Measurements from ENCODE around the gene SAMM50. TPM values are rescaled to one million over a fixed set of nuclear protein-coding genes. Genes with fewer than 3 reads are reported as not detected.

Gene SAMM50
- polyA plus RNA-seq, 4 donors, result 45.4 to 66.9 (median 56.4) TPM

GRCh38 chr22:43928908-43929307 is 26.3 kb upstream of the SAMM50 start:
- no peaks in the 10 kb centered on the region for H3K36me3 ChIP-seq (ENCODE audit: control insufficient read depth in 3 of 3, insufficient read depth in 2 of 3, low read depth in 1 of 3, low read length in 3 of 3)
- H3K4me3 ChIP-seq (ENCODE audit: low read depth in 1 of 3, low read length in 3 of 3), result no peak overlapping the region
- no peak for FAIRE-seq
- 84 to 92% (median 87%) methylated on average over 6 of the region's 6 CpGs for WGBS, 3 donors
- DNase-seq, result no peak
- no peaks in the 10 kb centered on the region for H3K9me3 ChIP-seq (ENCODE audit: control insufficient read depth in 2 of 2, insufficient read depth in 1 of 2, low read depth in 1 of 2, low read length in 1 of 2)
- no peaks in the 10 kb centered on the region for H3K27me3 ChIP-seq (ENCODE audit: control insufficient read depth in 3 of 3, insufficient read depth in 3 of 3, low read length in 3 of 3)
- peaks cover 0 to 13% (median 0%) of the 10 kb centered on the region in 3 donors for H3K4me1 ChIP-seq (ENCODE audit: control insufficient read depth in 3 of 3, insufficient read depth in 2 of 3, low read depth in 1 of 3, low read length in 2 of 3)
- no peak overlapping the region for H3K27ac ChIP-seq (ENCODE audit: low read depth in 1 of 3, low read length in 2 of 3)

GRCh38 chr22:43931771-43932170 is 23.5 kb upstream of the SAMM50 start:
- no peaks in the 10 kb centered on the region for H3K9me3 ChIP-seq (ENCODE audit: control insufficient read depth in 2 of 2, insufficient read depth in 1 of 2, low read depth in 1 of 2, low read length in 1 of 2)
- no peak overlapping the region for H3K4me3 ChIP-seq (ENCODE audit: low read depth in 1 of 3, low read length in 3 of 3)
- H3K27me3 ChIP-seq (ENCODE audit: control insufficient read depth in 3 of 3, insufficient read depth in 3 of 3, low read length in 3 of 3), result no peaks in the 10 kb centered on the region
- 85 to 90% (median 86%) methylated on average over 4 of the region's 4 CpGs for WGBS, 3 donors
- no peaks in the 10 kb centered on the region for H3K4me1 ChIP-seq (ENCODE audit: control insufficient read depth in 3 of 3, insufficient read depth in 2 of 3, low read depth in 1 of 3, low read length in 2 of 3)
- no peaks in the 10 kb centered on the region for H3K36me3 ChIP-seq (ENCODE audit: control insufficient read depth in 3 of 3, insufficient read depth in 2 of 3, low read depth in 1 of 3, low read length in 3 of 3)
- no peak for FAIRE-seq
- DNase-seq, result no peak
- H3K27ac ChIP-seq (ENCODE audit: low read depth in 1 of 3, low read length in 2 of 3), result no peak overlapping the region

- Histone ChIP-seq H3K27me3 (ENCODE audit: control insufficient read depth in 3 of 3, insufficient read depth in 3 of 3, low read length in 3 of 3) (no peaks in the 10 kb centered on the region), H3K9me3 (ENCODE audit: control insufficient read depth in 2 of 2, insufficient read depth in 1 of 2, low read depth in 1 of 2, low read length in 1 of 2) (no peaks in the 10 kb centered on the region), H3K4me3 (ENCODE audit: low read depth in 1 of 3, low read length in 3 of 3) (no peak overlapping the region), H3K36me3 (ENCODE audit: control insufficient read depth in 3 of 3, insufficient read depth in 2 of 3, low read depth in 1 of 3, low read length in 3 of 3) (no peaks in the 10 kb centered on the region), H3K4me1 (ENCODE audit: control insufficient read depth in 3 of 3, insufficient read depth in 2 of 3, low read depth in 1 of 3, low read length in 2 of 3) (no peaks in the 10 kb centered on the region), H3K27ac (ENCODE audit: low read depth in 1 of 3, low read length in 2 of 3) (no peak overlapping the region)
- WGBS, 3 donors, result 77 to 87% (median 84%) methylated on average over 6 of the region's 6 CpGs
- no peak for FAIRE-seq
- no peak for DNase-seq
Observed at GRCh38 chr22:43941449-43941848, 13.8 kb upstream of the SAMM50 start.

GRCh38 chr22:43944670-43945430 is 10.4 kb upstream of the SAMM50 start:
- FAIRE-seq, result no peak
- WGBS, 3 donors, result 83 to 88% (median 86%) methylated on average over 20 of the region's 20 CpGs
- Histone ChIP-seq H3K9me3 (ENCODE audit: control insufficient read depth in 2 of 2, insufficient read depth in 1 of 2, low read depth in 1 of 2, low read length in 1 of 2) (no peaks in the 10 kb centered on the region), H3K4me1 (ENCODE audit: control insufficient read depth in 3 of 3, insufficient read depth in 2 of 3, low read depth in 1 of 3, low read length in 2 of 3) (no peaks in the 10 kb centered on the region), H3K27ac (ENCODE audit: low read depth in 1 of 3, low read length in 2 of 3) (no peak overlapping the region), H3K36me3 (ENCODE audit: control insufficient read depth in 3 of 3, insufficient read depth in 2 of 3, low read depth in 1 of 3, low read length in 3 of 3) (no peaks in the 10 kb centered on the region), H3K4me3 (ENCODE audit: low read depth in 1 of 3, low read length in 3 of 3) (no peak overlapping the region), H3K27me3 (ENCODE audit: control insufficient read depth in 3 of 3, insufficient read depth in 3 of 3, low read length in 3 of 3) (no peaks in the 10 kb centered on the region)
- DNase-seq, result no peak

- H3K36me3 ChIP-seq (ENCODE audit: control insufficient read depth in 3 of 3, insufficient read depth in 2 of 3, low read depth in 1 of 3, low read length in 3 of 3), result no peaks in the 10 kb centered on the region
- no peaks in the 10 kb centered on the region for H3K4me1 ChIP-seq (ENCODE audit: control insufficient read depth in 3 of 3, insufficient read depth in 2 of 3, low read depth in 1 of 3, low read length in 2 of 3)
- DNase-seq (peak; percentile 70 to 78), FAIRE-seq (no peak)
- no peaks in the 10 kb centered on the region for H3K27me3 ChIP-seq (ENCODE audit: control insufficient read depth in 3 of 3, insufficient read depth in 3 of 3, low read length in 3 of 3)
- 47 to 58% (median 47%) methylated on average over 10 to 12 of the region's 12 CpGs for WGBS, 3 donors
- H3K9me3 ChIP-seq (ENCODE audit: control insufficient read depth in 2 of 2, insufficient read depth in 1 of 2, low read depth in 1 of 2, low read length in 1 of 2), result no peaks in the 10 kb centered on the region
- H3K27ac ChIP-seq (ENCODE audit: low read depth in 1 of 3, low read length in 2 of 3), result no peak overlapping the region
- no peak overlapping the region for H3K4me3 ChIP-seq (ENCODE audit: low read depth in 1 of 3, low read length in 3 of 3)
Observed at GRCh38 chr22:43945632-43946383, 9.4 kb upstream of the SAMM50 start.

GRCh38 chr22:43946384-43946667 is 8.9 kb upstream of the SAMM50 start:
- 78 to 89% (median 79%) methylated on average over 7 of the region's 7 CpGs for WGBS, 3 donors
- no peaks in the 10 kb centered on the region for H3K4me1 ChIP-seq (ENCODE audit: control insufficient read depth in 3 of 3, insufficient read depth in 2 of 3, low read depth in 1 of 3, low read length in 2 of 3)
- H3K4me3 ChIP-seq (ENCODE audit: low read depth in 1 of 3, low read length in 3 of 3), result no peak overlapping the region
- H3K9me3 ChIP-seq (ENCODE audit: control insufficient read depth in 2 of 2, insufficient read depth in 1 of 2, low read depth in 1 of 2, low read length in 1 of 2), result no peaks in the 10 kb centered on the region
- no peak for FAIRE-seq
- H3K27ac ChIP-seq (ENCODE audit: low read depth in 1 of 3, low read length in 2 of 3), result no peak overlapping the region
- no peaks in the 10 kb centered on the region for H3K27me3 ChIP-seq (ENCODE audit: control insufficient read depth in 3 of 3, insufficient read depth in 3 of 3, low read length in 3 of 3)
- DNase-seq, result no peak
- no peaks in the 10 kb centered on the region for H3K36me3 ChIP-seq (ENCODE audit: control insufficient read depth in 3 of 3, insufficient read depth in 2 of 3, low read depth in 1 of 3, low read length in 3 of 3)

GRCh38 chr22:43948836-43949406 is 6.3 kb upstream of the SAMM50 start:
- FAIRE-seq (no peak), DNase-seq (no peak)
- Histone ChIP-seq H3K4me1 (ENCODE audit: control insufficient read depth in 3 of 3, insufficient read depth in 2 of 3, low read depth in 1 of 3, low read length in 2 of 3) (no peaks in the 10 kb centered on the region), H3K4me3 (ENCODE audit: low read depth in 1 of 3, low read length in 3 of 3) (no peak overlapping the region), H3K36me3 (ENCODE audit: control insufficient read depth in 3 of 3, insufficient read depth in 2 of 3, low read depth in 1 of 3, low read length in 3 of 3) (no peaks in the 10 kb centered on the region), H3K27me3 (ENCODE audit: control insufficient read depth in 3 of 3, insufficient read depth in 3 of 3, low read length in 3 of 3) (no peaks in the 10 kb centered on the region), H3K9me3 (ENCODE audit: control insufficient read depth in 2 of 2, insufficient read depth in 1 of 2, low read depth in 1 of 2, low read length in 1 of 2) (no peaks in the 10 kb centered on the region), H3K27ac (ENCODE audit: low read depth in 1 of 3, low read length in 2 of 3) (no peak overlapping the region)
- 84 to 92% (median 87%) methylated on average over 12 of the region's 12 CpGs for WGBS, 3 donors

- 81 to 91% (median 82%) methylated on average over 5 of the region's 5 CpGs for WGBS, 3 donors
- no peak for DNase-seq
- Histone ChIP-seq H3K4me3 (ENCODE audit: low read depth in 1 of 3, low read length in 3 of 3) (no peak overlapping the region), H3K36me3 (ENCODE audit: control insufficient read depth in 3 of 3, insufficient read depth in 2 of 3, low read depth in 1 of 3, low read length in 3 of 3) (no peaks in the 10 kb centered on the region), H3K27me3 (ENCODE audit: control insufficient read depth in 3 of 3, insufficient read depth in 3 of 3, low read length in 3 of 3) (no peaks in the 10 kb centered on the region), H3K27ac (ENCODE audit: low read depth in 1 of 3, low read length in 2 of 3) (no peak overlapping the region), H3K9me3 (ENCODE audit: control insufficient read depth in 2 of 2, insufficient read depth in 1 of 2, low read depth in 1 of 2, low read length in 1 of 2) (no peaks in the 10 kb centered on the region), H3K4me1 (ENCODE audit: control insufficient read depth in 3 of 3, insufficient read depth in 2 of 3, low read depth in 1 of 3, low read length in 2 of 3) (peaks cover 0 to 6% (median 2%) of the 10 kb centered on the region in 3 donors)
- FAIRE-seq, result no peak
Observed at GRCh38 chr22:43951391-43951790, 3.9 kb upstream of the SAMM50 start.

All from small intestine (tissue), 7 donors.